Measurements from ENCODE around the gene C11orf42. TPM values are rescaled to one million over a fixed set of nuclear protein-coding genes. Genes with fewer than 3 reads are reported as not detected.

C11orf42 gene
- polyA plus RNA-seq, 4 donors = 0.66 TPM; not detected in 3

GRCh38 chr11:6210274-6210955, 5.1 kb downstream of the C11orf42 start:
- WGBS, 3 donors = 97 to 99% (median 98%) methylated on average over 8 to 9 of the region's 9 CpGs

GRCh38 chr11:6214530-6214929, 9.2 kb downstream of the C11orf42 start:
- 92 to 97% (median 96%) methylated on average over 10 of the region's 10 CpGs for WGBS, 3 donors
- Histone ChIP-seq H3K9me3 (ENCODE audit: control insufficient read depth in 2 of 2, insufficient read depth in 1 of 2, low read depth in 1 of 2, low read length in 1 of 2) (no peaks in the 10 kb centered on the region), H3K4me1 (ENCODE audit: control insufficient read depth in 3 of 3, insufficient read depth in 2 of 3, low read depth in 1 of 3, low read length in 2 of 3) (no peaks in the 10 kb centered on the region), H3K36me3 (ENCODE audit: control insufficient read depth in 3 of 3, insufficient read depth in 2 of 3, low read depth in 1 of 3, low read length in 3 of 3) (peaks cover 31 to 66% (median 58%) of the 10 kb centered on the region in 3 donors), H3K4me3 (ENCODE audit: low read depth in 1 of 3, low read length in 3 of 3) (no peak overlapping the region), H3K27me3 (ENCODE audit: control insufficient read depth in 3 of 3, insufficient read depth in 3 of 3, low read length in 3 of 3) (no peaks in the 10 kb centered on the region), H3K27ac (ENCODE audit: low read depth in 1 of 3, low read length in 2 of 3) (no peak overlapping the region)
- DNase-seq = no peak
- no peak for FAIRE-seq

More at GRCh38 chr11:6210274-6210955, 5.1 kb downstream of the C11orf42 start:
- peaks cover 25 to 50% (median 47%) of the 10 kb centered on the region in 3 donors for H3K36me3 ChIP-seq (ENCODE audit: control insufficient read depth in 3 of 3, insufficient read depth in 2 of 3, low read depth in 1 of 3, low read length in 3 of 3)
- FAIRE-seq (no peak), DNase-seq (no peak)
- H3K9me3 ChIP-seq (ENCODE audit: control insufficient read depth in 2 of 2, insufficient read depth in 1 of 2, low read depth in 1 of 2, low read length in 1 of 2) = no peaks in the 10 kb centered on the region
- no peaks in the 10 kb centered on the region for H3K4me1 ChIP-seq (ENCODE audit: control insufficient read depth in 3 of 3, insufficient read depth in 2 of 3, low read depth in 1 of 3, low read length in 2 of 3)
- H3K27me3 ChIP-seq (ENCODE audit: control insufficient read depth in 3 of 3, insufficient read depth in 3 of 3, low read length in 3 of 3) = no peaks in the 10 kb centered on the region
- H3K4me3 ChIP-seq (ENCODE audit: low read depth in 1 of 3, low read length in 3 of 3) = no peak overlapping the region
- no peak overlapping the region for H3K27ac ChIP-seq (ENCODE audit: low read depth in 1 of 3, low read length in 2 of 3)

GRCh38 chr11:6216501-6216900, 11.1 kb downstream of the C11orf42 start:
- no peak for FAIRE-seq
- DNase-seq = no peak
- Histone ChIP-seq H3K4me3 (ENCODE audit: low read depth in 1 of 3, low read length in 3 of 3) (no peak overlapping the region), H3K27ac (ENCODE audit: low read depth in 1 of 3, low read length in 2 of 3) (no peak overlapping the region), H3K9me3 (ENCODE audit: control insufficient read depth in 2 of 2, insufficient read depth in 1 of 2, low read depth in 1 of 2, low read length in 1 of 2) (no peaks in the 10 kb centered on the region), H3K36me3 (ENCODE audit: control insufficient read depth in 3 of 3, insufficient read depth in 2 of 3, low read depth in 1 of 3, low read length in 3 of 3) (peaks cover 15 to 57% (median 41%) of the 10 kb centered on the region in 3 donors), H3K4me1 (ENCODE audit: control insufficient read depth in 3 of 3, insufficient read depth in 2 of 3, low read depth in 1 of 3, low read length in 2 of 3) (peaks cover 0 to 3% (median 0%) of the 10 kb centered on the region in 3 donors), H3K27me3 (ENCODE audit: control insufficient read depth in 3 of 3, insufficient read depth in 3 of 3, low read length in 3 of 3) (no peaks in the 10 kb centered on the region)
- WGBS, 3 donors = 91 to 93% (median 91%) methylated on average over 4 of the region's 4 CpGs

- 93 to 95% (median 94%) methylated on average over 19 of the region's 19 CpGs for WGBS, 3 donors
- no peak for FAIRE-seq
- Histone ChIP-seq H3K36me3 (ENCODE audit: control insufficient read depth in 3 of 3, insufficient read depth in 2 of 3, low read depth in 1 of 3, low read length in 3 of 3) (peaks cover 22 to 57% (median 40%) of the 10 kb centered on the region in 3 donors), H3K4me3 (ENCODE audit: low read depth in 1 of 3, low read length in 3 of 3) (no peak overlapping the region), H3K27me3 (ENCODE audit: control insufficient read depth in 3 of 3, insufficient read depth in 3 of 3, low read length in 3 of 3) (no peaks in the 10 kb centered on the region), H3K4me1 (ENCODE audit: control insufficient read depth in 3 of 3, insufficient read depth in 2 of 3, low read depth in 1 of 3, low read length in 2 of 3) (peaks cover 0 to 3% (median 0%) of the 10 kb centered on the region in 3 donors), H3K27ac (ENCODE audit: low read depth in 1 of 3, low read length in 2 of 3) (no peak overlapping the region), H3K9me3 (ENCODE audit: control insufficient read depth in 2 of 2, insufficient read depth in 1 of 2, low read depth in 1 of 2, low read length in 1 of 2) (no peaks in the 10 kb centered on the region)
- no peak for DNase-seq
These were observed 12.4 kb downstream of the C11orf42 start for GRCh38 chr11:6217722-6218121.

- peak in 1 of 2 donors; percentile 21 for DNase-seq
- Histone ChIP-seq H3K9me3 (ENCODE audit: control insufficient read depth in 2 of 2, insufficient read depth in 1 of 2, low read depth in 1 of 2, low read length in 1 of 2) (no peaks in the 10 kb centered on the region), H3K4me1 (ENCODE audit: control insufficient read depth in 3 of 3, insufficient read depth in 2 of 3, low read depth in 1 of 3, low read length in 2 of 3) (peaks cover 0 to 3% (median 0%) of the 10 kb centered on the region in 3 donors), H3K4me3 (ENCODE audit: low read depth in 1 of 3, low read length in 3 of 3) (no peak overlapping the region), H3K27me3 (ENCODE audit: control insufficient read depth in 3 of 3, insufficient read depth in 3 of 3, low read length in 3 of 3) (no peaks in the 10 kb centered on the region), H3K27ac (ENCODE audit: low read depth in 1 of 3, low read length in 2 of 3) (peak overlapping the region in 1 of 3 donors; percentile 50), H3K36me3 (ENCODE audit: control insufficient read depth in 3 of 3, insufficient read depth in 2 of 3, low read depth in 1 of 3, low read length in 3 of 3) (peaks cover 32 to 58% (median 53%) of the 10 kb centered on the region in 3 donors)
- FAIRE-seq = no peak
- 46 to 60% (median 47%) methylated on average over 2 of the region's 2 CpGs for WGBS, 3 donors
These were observed 14.0 kb downstream of the C11orf42 start for GRCh38 chr11:6219359-6219758.

GRCh38 chr11:6223854-6224253, 18.5 kb downstream of the C11orf42 start:
- FAIRE-seq = no peak
- no peak overlapping the region for H3K27ac ChIP-seq (ENCODE audit: low read depth in 1 of 3, low read length in 2 of 3)
- no peaks in the 10 kb centered on the region for H3K9me3 ChIP-seq (ENCODE audit: control insufficient read depth in 2 of 2, insufficient read depth in 1 of 2, low read depth in 1 of 2, low read length in 1 of 2)
- no peak for DNase-seq
- H3K27me3 ChIP-seq (ENCODE audit: control insufficient read depth in 3 of 3, insufficient read depth in 3 of 3, low read length in 3 of 3) = no peaks in the 10 kb centered on the region
- H3K4me1 ChIP-seq (ENCODE audit: control insufficient read depth in 3 of 3, insufficient read depth in 2 of 3, low read depth in 1 of 3, low read length in 2 of 3) = peaks cover 7 to 15% (median 8%) of the 10 kb centered on the region in 3 donors
- H3K4me3 ChIP-seq (ENCODE audit: low read depth in 1 of 3, low read length in 3 of 3) = no peak overlapping the region
- WGBS, 3 donors = 94 to 98% (median 96%) methylated on average over 16 to 17 of the region's 17 CpGs
- peaks cover 21 to 34% (median 30%) of the 10 kb centered on the region in 3 donors for H3K36me3 ChIP-seq (ENCODE audit: control insufficient read depth in 3 of 3, insufficient read depth in 2 of 3, low read depth in 1 of 3, low read length in 3 of 3)

- H3K9me3 ChIP-seq (ENCODE audit: control insufficient read depth in 2 of 2, insufficient read depth in 1 of 2, low read depth in 1 of 2, low read length in 1 of 2) = no peaks in the 10 kb centered on the region
- H3K36me3 ChIP-seq (ENCODE audit: control insufficient read depth in 3 of 3, insufficient read depth in 2 of 3, low read depth in 1 of 3, low read length in 3 of 3) = peaks cover 21 to 29% (median 26%) of the 10 kb centered on the region in 3 donors
- H3K4me1 ChIP-seq (ENCODE audit: control insufficient read depth in 3 of 3, insufficient read depth in 2 of 3, low read depth in 1 of 3, low read length in 2 of 3) = peaks cover 7 to 17% (median 8%) of the 10 kb centered on the region in 3 donors
- H3K27ac ChIP-seq (ENCODE audit: low read depth in 1 of 3, low read length in 2 of 3) = no peak overlapping the region
- no peaks in the 10 kb centered on the region for H3K27me3 ChIP-seq (ENCODE audit: control insufficient read depth in 3 of 3, insufficient read depth in 3 of 3, low read length in 3 of 3)
- no peak overlapping the region for H3K4me3 ChIP-seq (ENCODE audit: low read depth in 1 of 3, low read length in 3 of 3)
- WGBS, 3 donors = 89 to 97% (median 96%) methylated on average over 3 of the region's 3 CpGs
- no peak for DNase-seq
- FAIRE-seq = no peak
These were observed 19.1 kb downstream of the C11orf42 start for GRCh38 chr11:6224421-6224820.

GRCh38 chr11:6225024-6225423, 19.7 kb downstream of the C11orf42 start:
- DNase-seq = no peak
- 48 to 76% (median 65%) methylated on average over 1 of the region's 1 CpG for WGBS, 3 donors

More at GRCh38 chr11:6225024-6225423, 19.7 kb downstream of the C11orf42 start:
- no peaks in the 10 kb centered on the region for H3K9me3 ChIP-seq (ENCODE audit: control insufficient read depth in 2 of 2, insufficient read depth in 1 of 2, low read depth in 1 of 2, low read length in 1 of 2)
- no peak overlapping the region for H3K27ac ChIP-seq (ENCODE audit: low read depth in 1 of 3, low read length in 2 of 3)
- H3K27me3 ChIP-seq (ENCODE audit: control insufficient read depth in 3 of 3, insufficient read depth in 3 of 3, low read length in 3 of 3) = no peaks in the 10 kb centered on the region
- peaks cover 21 to 29% (median 26%) of the 10 kb centered on the region in 3 donors for H3K36me3 ChIP-seq (ENCODE audit: control insufficient read depth in 3 of 3, insufficient read depth in 2 of 3, low read depth in 1 of 3, low read length in 3 of 3)
- FAIRE-seq = no peak
- peaks cover 5 to 21% (median 8%) of the 10 kb centered on the region in 3 donors for H3K4me1 ChIP-seq (ENCODE audit: control insufficient read depth in 3 of 3, insufficient read depth in 2 of 3, low read depth in 1 of 3, low read length in 2 of 3)
- H3K4me3 ChIP-seq (ENCODE audit: low read depth in 1 of 3, low read length in 3 of 3) = no peak overlapping the region

Data from small intestine (tissue), 7 donors.